NCI-H2196 (cell line): Measurements from ENCODE around the gene ASB6.
"Not testable (repeated sequence)": the region's sequence is repeated elsewhere in the genome, so short reads cannot be mapped to it uniquely, and the experiment has no call there.

ENCODE experiments used
- DNase-seq: peaks from one replicate; lab custom pipeline; 2025; ENCODE audit not compliant: unreplicated experiment; lab: John Stamatoyannopoulos, UW

ASB6 gene

DNA sequence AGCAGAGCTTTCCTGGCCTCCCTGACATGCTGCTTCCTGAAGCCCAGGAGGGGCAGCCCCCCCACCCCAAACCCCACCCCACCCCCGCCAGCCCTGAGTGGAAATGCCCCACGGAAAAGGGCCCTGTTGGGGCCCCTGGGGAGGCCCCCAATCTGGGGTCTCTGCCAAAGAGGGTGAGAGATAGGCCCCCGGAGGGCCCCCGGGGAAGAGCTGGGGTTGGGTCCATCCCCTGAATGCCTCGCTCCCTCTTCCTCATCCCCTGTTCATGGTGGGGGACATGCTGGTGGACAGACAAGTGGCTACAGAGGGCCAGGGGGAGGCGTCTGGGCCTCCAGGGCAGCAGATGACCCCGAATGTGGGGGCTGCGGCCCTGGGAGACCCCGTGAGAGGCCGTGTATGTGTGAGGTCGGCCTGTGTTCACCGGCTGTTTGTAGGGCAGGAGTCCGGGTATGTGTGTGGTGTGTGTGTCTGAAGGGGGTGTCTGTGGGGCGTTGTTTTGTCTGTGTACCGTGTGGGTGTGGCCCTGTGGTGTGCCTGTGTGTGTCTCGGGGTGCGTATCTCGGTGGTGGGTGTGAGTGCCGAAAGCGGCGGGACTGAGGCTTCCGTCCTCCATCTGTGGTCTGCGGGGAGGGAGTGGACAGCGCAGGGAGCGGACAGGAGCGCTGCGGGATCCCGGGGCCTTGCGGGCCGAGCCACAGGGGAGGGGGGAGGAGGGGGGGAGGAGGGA, 32.3 kb downstream of the ASB6 start:
- no peak for DNase-seq

DNA sequence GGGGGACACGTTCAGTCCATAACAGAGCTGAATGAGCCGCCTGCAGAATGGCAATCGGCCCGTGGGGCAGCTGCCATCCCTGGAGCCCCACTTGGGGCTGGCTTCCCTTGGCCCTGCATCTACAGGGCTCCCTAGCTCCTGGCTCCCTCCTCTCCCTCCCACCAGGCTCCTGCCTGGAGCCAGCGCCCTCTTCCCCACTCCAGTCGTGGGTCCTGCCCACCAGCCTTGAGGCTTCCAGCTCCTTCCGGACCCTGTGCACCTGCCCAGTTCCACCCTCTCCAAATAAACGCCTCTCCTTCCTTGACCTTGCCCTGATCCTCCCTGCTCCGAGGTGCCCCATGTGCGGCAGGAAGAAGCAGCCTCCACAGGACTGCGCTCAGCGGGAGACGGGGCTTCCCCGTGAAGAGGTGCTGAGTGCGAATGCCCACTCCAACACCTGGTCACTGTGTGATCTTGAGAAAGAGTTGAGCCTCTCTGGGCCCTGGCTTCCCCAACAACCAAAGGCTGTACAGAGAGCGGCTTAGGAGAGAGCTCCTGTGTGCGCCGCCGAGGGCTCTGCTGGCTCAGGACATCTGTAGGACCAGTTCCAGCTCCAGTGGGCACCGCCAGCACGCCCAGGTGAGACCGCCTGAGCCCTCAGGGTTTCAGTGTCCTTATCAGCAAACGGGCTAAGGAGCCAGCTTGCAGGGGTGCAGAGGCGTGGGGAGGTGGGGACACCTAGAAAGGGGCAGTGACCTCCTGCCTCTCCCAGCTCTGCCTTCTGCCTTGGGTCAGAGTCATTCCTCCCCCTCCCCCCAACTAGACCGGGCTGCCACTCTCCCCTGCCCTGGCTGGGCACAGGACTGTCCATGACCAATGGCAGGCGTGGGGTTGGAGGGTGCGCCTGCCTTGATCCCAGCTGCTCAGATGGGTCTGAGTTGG, 33.1 kb downstream of the ASB6 start:
- DNase-seq = no peak

DNA sequence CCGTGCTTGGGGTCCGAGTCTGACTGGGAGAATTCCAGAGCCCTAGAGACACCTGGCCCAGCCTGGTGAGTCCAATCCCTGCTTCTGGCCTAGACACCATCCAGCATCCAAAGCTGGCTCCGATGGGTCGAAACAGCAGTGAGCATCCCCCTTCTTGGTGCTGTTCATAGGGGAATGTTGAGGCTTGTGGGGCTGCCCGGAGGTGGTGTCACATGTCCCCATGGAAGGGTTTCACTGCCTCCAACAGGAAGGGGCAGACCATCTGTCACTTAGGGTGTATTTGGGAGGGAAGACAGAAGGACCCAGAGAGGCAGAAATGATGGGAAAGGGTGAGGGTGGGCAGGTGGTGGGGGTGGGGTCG, 34.9 kb downstream of the ASB6 start:
- no peak for DNase-seq

DNA sequence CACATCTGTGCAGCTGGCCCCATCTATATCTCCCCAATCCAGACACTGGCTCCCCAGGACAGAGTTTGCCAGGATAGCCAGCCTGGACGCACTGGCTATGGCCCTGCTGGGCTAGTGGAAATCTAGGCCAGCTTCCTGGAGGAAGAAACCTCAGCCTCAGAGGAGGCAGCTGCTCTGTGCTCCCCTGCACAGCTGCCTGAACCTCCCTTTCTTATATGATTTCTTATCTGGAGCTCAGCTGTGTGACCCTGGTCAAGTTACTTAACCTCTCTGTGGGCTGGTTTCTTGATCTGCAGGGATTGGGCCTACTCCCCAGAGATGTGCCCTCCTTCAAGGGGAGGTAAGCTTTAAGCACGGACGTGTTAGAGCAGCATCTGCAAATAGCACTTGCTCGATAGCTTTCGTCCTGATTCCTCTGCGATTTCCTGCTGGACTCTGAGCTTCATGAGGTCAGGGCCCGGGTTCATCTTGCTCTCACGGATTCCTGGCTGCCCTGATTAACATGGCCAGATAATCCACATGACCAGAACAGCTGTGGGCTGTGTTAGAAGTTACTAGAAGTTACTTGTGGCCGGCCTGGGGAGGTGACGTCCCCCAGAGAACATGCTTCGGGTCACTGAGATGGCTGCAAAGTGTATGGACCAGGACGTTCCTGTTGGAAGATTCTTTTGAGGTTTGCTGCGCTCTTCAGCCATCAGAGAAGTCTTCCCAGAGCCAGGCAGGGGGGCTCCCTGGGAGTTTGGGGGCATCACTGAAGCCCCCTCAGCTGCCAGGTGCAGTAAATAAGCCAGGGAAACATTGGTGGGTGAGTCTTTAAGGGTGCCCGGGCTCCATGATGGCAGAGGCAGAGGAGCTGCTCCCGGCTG, 35.6 kb downstream of the ASB6 start:
- DNase-seq = no peak

DNA sequence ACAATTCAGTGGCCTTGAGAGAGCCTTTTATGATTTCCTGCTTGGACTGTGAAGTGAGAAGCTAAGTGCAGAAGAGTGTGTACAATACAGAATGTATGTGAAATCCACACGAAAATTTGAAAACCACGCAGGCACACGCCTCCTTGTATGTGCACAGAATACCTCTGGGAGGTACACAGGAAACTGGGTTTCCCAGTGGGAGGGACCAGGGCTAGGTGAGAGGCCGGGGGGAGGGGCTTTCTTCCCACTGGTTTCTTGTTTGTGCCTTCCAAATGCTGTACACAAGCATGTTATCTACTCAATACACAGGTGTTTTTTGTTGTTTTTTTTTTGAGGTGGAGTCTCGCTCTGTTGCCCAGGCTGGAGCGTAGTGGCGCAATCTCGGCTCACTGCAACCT, 37.2 kb downstream of the ASB6 start:
- DNase-seq = peak; percentile 33

DNA sequence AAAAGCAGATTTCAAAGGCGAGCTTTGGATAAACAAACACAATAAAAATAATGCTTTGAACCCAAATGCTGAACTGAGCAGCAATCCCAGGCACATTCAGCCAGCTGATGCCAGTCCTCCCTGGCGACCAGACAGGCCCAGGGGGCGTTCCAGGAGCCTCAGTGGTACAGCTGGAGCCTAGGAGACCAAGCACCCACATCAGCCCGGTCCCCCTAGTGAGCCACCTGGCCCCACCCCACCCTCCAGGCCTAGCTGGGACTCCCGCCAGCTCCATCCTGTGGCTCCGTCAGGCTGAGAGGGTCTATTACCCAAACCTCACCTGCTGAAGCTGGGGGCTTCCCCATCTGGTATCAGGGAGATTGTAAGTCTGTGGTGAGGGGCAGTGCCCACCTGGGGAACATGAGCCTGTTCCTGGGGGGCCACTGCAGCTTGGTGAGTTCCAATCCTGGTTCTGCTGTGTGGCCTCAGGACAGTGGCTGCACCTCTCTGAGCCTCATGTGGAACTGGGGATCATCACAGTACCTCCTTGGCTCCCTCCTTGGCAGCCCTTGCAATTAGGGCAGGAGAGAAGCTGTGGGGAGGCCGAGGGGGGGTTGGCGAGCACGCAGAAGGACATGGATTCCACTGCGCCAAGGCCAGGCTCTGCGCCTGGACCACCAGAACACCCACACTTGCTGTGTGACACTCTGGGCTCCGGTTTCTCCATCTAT, 37.7 kb downstream of the ASB6 start:
- no peak for DNase-seq

DNA sequence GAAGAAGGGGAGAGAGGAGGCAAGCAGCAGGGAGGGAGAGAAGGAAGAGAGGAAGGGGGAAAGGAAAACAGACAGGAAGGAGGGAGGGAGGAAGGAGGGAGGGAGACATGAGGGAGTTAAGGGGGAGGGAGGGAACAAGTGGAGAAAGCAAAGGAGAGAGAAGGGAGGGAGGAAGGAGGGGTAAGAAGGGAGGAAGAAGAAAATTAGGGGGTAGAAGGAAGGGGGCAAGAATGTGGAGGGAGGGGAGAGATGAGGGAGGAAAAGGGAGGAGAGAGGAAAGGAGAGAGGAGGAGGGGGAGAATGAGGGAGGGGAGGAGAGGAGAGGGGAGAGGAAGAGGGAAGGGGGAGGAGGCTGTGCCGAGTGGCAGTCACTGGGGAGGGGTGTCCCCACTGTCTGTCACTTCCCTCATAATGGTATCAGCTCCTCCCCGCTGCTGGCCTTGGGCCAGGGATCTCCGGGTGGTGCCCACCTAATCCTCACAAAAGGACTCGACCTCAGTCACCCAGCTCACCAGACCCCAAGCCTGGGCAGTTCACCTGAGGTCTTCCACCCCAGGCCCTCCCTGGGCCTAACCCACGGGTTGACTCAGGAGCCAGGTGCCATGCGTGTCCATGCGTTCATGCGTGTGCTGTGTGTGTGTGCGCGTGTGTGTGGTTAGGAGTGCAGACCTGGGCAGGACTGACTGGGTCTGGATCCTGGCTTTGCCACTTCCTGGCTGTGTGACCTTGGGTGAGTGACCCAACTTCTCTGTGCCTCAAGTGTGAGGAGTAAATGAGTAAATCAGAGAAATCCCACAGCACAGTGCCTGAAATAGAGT, 39.1 kb downstream of the ASB6 start:
- DNase-seq = no peak

DNA sequence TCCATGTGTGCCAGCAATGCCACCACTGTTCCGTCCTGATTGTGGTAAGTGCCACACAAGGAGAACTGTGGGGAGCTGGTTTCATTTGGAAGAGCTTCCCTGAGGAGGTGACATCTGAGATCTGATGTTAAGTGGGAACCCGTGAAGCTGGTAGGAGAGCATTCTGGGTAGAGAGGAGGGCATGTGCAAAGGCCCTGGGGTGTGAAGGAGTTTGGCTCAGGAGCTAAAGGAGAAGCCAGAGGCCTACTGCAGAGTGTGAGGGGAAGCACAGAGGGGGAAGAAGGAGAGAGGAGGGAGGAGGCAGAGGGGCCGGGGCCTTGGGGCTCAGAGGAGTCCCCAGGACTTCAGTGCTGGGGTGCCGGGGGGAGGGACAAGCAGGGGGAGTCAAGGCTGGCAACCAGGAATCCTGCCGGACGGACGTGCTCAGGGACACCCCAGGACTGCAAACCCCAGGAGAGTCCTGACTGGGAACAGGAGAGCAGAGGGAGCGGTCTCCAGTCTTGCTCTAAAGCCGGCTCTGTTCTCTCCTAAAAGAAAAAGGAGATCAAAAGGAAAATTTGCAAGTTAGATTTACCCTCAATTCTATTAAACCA, 40.8 kb downstream of the ASB6 start:
- no peak for DNase-seq

DNA sequence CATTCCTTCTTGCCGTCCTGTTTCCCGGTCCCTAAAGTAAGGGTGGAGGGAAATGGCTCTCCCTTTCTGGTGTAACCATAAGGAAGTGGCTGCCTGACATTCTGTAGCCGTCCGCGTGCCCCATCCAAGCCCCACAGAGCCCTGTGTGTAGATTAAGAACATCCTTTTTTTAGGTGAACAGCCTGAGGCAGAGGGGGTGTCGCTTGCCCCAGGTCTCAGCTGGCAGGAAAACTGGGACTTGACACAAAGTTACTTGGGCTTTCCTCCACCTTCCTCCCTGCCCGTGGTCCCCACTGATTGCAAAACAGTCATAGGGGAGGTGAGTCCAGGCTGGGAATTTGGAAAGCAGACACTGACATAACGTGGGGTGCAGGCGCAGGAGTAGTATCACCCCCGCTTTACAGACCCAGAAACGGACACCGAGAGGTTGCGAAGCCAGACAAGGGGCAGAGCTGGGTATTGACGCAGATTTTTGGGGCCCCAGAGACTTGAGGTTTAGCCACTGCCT, 43.8 kb downstream of the ASB6 start:
- no peak for DNase-seq

DNA sequence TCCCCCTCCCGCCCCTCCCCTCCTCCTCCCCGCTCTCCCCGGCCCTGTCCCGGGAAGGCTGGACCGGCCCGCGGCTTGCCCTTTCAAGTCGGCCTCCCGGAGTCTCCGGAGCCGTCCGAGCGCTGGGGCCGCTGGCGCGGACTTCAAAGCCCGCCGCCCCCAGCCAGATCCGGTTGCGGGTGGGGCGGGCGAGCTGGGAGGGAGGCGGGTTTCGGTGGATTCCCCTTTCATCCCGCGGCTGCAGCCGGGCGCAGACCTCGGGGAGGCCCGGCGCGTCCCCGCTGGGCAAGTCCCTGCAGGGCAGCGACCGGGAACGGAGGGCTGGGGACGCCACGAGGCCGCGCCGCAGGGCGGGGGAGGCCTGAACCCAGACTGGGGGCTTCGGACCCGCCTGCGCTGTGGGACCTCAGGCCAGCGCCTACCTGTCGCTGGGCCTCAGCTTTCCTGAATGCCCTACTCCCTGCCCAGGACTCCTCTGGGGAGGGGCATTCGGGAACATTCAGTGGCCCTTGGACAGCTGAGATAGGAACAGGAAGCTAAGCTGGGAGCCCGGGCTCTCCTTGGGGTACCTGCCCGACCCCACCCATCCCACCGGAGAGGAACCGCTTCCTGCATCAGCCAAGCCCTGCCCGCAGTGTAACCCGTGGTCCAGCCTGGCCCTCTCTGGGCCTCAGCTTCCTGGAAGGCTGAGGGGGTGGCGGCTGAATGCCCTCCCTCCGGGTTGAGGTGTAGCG, 44.4 kb downstream of the ASB6 start:
- DNase-seq = no peak

DNA sequence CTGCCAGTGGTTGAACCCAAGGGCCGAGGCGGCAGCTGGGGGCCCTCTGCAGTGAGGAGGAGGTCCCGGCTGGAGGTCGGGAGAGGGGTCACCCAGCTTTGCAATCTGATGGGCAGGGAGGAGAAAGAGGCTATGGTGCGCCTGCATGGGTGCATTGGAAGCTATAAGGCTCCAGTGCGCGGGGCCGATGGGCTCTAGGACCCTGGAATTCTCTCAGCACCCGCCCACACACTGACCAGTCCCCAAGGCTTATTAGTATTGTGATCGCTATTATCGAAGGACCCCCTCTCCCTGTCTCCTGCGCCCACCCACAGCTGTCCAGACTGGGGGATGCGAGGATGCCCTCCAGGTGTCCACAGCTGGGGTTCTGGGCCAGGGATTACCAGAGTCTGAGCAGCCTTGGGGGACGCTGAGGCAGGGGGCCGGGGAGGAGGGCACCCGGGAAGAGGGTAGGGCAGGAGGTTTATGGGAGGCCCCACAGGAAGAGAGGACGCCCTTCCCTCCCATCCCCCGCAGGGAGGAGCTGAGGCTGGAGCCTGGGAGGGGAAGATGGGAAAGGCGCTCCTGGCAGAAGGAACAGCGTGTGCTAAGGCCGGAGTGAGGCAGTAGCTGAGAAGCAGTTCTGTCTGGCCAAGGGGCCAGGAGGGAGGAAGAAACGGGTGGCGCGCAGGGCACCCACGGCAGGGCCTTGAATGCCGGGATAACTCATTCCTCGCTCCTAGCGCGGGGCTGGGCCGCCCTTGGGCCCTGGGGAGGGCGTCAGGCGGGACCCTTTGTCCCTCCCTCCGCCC, 45.2 kb downstream of the ASB6 start:
- no peak for DNase-seq

DNA sequence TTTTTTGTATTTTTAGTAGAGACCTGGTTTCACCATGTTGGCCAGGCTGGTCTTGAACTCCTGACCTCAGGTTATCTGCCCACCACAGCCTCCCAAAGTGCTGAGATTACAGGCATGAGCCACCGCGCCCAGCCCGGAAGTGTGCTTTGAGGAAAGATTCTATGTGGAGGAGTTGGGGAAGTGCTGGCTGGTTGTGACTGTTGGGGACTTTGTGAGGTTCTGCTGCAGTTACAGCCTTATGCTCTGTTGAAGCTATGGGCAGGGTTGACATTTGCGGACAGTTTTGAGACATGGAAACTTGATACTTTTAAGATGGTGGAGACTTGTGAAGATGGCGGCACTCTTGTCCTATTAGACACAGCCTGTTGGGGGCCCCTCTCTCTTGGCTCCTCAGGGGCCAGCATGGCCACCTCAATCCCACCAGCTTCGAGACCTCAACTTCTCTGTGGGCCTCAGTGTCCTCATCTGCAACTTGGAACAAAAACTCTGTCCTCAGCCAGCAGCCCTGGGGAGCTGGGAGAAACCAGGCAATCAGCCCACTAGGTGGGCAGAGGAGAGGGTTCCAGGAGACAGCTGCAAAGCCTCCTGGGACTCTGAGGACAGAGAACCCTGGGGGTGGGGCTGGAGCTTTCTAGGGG, 45.9 kb downstream of the ASB6 start:
- DNase-seq = no peak

DNA sequence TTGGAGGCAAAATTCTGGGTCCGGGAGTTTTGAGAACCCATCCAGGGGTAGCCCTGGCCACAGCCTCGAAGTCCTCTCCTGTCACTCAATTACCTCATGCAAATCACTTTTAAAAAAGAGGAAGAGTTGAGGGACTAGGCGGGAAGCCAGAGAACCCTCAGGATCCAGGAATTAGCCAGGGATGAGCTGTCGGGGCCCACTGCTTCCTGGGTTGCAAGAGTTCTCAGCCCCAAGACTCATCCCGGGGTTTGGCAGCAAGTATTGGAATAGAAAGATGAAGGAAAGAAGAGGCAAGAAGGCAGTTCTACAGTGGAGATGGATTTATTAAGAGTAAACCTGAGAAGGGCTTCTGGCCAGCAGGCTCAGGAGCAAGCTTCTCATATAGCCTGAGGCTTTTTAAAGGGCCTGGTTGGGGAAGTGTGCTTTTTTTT, 46.6 kb downstream of the ASB6 start:
- no peak for DNase-seq

DNA sequence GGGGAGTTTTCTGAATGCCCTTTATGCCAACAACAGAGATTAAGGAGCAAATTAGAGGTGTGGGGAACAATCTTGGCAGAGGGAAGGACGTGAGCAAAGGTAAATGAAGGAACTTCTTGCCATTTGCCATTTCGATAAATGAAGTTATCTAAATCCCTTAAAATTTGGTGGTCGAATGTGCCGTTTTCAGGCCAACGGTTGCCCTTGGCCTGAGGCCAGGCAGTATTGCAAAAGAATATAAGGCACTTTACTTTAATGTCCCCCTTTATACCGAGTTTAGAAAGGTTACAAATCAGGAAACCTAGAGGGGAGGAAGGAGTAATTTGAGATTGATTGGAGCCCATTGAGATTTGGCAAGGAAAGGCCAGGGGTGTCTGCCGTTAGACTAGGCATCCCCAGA, 47.3 kb downstream of the ASB6 start:
- no peak for DNase-seq

DNA sequence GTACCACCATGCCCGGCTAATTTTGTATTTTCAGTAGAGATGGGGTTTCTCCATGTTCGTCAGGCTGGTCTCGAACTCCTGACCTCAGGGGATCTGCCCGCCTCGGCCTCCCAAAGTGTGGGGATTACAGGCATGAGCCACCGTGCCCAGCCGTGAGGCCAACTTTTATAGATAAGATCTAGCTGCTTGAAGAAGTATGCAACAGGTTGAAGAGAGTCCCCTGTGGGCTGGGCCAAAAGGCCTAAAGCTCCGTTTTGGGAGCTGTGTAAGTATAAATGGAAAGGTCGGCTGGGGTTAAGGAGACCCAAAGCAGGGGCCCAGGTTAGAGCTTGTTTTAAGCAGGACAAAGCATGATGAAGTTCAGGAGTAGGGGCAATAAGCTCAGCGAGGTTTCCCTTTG, 49.2 kb downstream of the ASB6 start:
- not testable (repeated sequence) for DNase-seq

DNA sequence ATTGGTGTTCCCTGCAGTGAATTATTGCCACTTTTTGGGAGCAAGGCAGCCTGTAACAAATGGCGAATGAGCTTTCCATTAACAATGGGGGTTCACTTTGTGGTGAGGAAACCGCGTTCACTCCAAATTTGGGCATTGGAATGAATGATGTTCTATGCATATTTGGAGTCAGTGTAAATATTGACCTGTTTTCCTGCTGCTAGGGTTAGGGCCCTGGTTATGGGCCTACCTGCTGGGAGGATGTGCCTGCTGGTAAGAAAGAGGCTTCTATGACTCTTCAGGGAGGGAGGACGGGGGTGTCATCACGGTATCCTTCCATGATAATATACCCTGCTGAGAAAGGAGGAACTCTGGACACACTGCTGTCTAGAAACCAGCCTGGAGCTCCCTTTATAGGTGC, 50.0 kb downstream of the ASB6 start:
- DNase-seq = no peak

DNA sequence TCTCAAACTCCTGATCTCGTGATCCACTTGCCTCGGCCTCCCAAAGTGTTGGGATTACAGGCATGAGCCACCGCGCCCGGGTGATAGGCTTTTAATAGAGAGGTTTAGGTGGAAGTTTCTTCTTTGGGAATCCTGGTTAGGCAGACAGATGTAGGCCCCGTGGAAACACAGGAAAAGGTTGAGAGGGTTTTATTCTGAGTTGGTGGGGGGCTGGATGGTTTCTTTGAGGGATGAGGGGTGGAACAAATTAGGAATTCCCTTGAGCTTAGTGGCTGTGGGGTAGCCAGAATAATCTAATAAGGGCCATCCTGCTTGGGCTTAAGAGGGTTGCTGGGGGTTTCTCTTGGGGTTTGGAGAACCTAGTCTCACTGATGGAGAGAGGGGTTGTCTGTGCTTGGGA, 51.5 kb downstream of the ASB6 start:
- DNase-seq = no peak
